NCI-H2196 (cell line): Measurements from ENCODE around the gene CSDE1.

Source experiments
- DNase-seq: peaks from one replicate; lab custom pipeline; 2025; ENCODE audit not compliant: unreplicated experiment; lab: John Stamatoyannopoulos, UW

The CSDE1 gene

DNA sequence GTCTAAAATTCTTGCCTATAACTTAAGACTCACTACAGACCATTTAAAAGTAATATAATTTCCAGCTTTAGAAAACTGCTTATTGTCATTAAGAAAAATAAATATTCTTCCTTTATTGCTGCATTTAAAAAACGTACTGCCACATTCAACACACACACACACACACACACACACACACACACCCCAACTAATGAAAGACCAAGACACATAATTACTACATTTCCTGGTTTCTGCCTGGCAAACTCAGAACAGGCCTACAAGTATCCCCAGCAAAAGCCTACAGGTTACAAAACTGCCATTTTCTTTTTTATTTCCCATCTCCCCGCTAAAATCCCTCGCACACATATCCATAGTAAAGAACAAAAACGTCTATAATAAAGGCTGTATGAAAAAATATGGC, 89.4 kb downstream of the CSDE1 start:
- DNase-seq, result no peak

DNA sequence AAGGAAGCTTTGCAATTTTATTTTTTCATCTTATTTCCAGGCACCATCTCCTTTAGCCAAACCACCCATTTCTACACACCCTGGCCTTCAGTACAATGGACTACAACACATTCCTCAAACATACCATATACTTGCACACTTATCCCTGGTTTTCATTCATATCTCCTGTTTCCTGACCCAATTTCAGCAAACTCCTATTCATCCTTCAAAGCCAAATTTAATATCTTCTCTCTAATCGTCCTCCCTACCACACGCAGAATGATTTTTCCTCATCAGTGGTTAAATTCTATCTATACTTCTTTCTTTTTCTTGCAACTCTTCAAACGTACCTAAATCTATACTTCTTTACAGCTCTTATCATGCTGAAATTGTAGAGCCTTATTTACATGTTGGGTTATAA, 90.8 kb downstream of the CSDE1 start:
- DNase-seq, result no peak
